NCI-H1436 treated with DMSO at 0.1 percent for 48 hours (cell line): ENCODE data around the gene DOK7.
"Not testable (repeated sequence)": the region's sequence is repeated elsewhere in the genome, so short reads cannot be mapped to it uniquely, and the experiment has no call there.

Experiments
- DNase-seq: peaks from one replicate; lab custom pipeline; 2025; lab: John Stamatoyannopoulos, UW

DOK7 gene

GRCh38 chr4:3533423-3533820, 70.3 kb downstream of the DOK7 start:
- no peak for DNase-seq

GRCh38 chr4:3535812-3536211, 72.7 kb downstream of the DOK7 start:
- DNase-seq: not testable (repeated sequence)

- DNase-seq: not testable (repeated sequence)
Measured at GRCh38 chr4:3538906-3539305, 75.8 kb downstream of the DOK7 start.

GRCh38 chr4:3543415-3543814, 80.3 kb downstream of the DOK7 start:
- DNase-seq: not testable (repeated sequence)
